Calu3 (cell line): Measurements from ENCODE around the gene GHITM. TPM values are rescaled to one million over a fixed set of nuclear protein-coding genes. Genes with fewer than 3 reads are reported as not detected.

ENCODE experiments used
- BruUV-seq: library from RNA; stranded (reverse); fragments of 400-500 nt; replicated peaks from 2 replicates; lab custom pipeline; 2021; lab: Mats Ljungman, UMichigan
- CTCF ChIA-PET: fragments of 300-600 bp; sonication (Branson Sonifier 250); formaldehyde crosslinking; loops from one replicate; lab custom pipeline; 2022; ENCODE audit warnings: antibody characterized with exemption; lab: Charles Lee
- DNase-seq: peaks from one replicate; pipeline ENCODE4 v3.0.0; 2022
- H3K27ac Mint-ChIP-seq: one replicate; pipeline ENCODE4 v1.8.0; 2022; ENCODE audit warnings: mixed read lengths; ENCODE audit not compliant: unreplicated experiment
- H3K27me3 Mint-ChIP-seq: one replicate; pipeline ENCODE4 v1.8.0; 2022; ENCODE audit warnings: mixed read lengths; ENCODE audit not compliant: unreplicated experiment
- H3K36me3 Mint-ChIP-seq: one replicate; pipeline ENCODE4 v1.8.0; 2022; ENCODE audit warnings: mild to moderate bottlenecking, moderate library complexity, mixed read lengths; ENCODE audit not compliant: insufficient read depth, unreplicated experiment
- H3K4me1 Mint-ChIP-seq: one replicate; pipeline ENCODE4 v1.8.0; 2022; ENCODE audit warnings: mild to moderate bottlenecking, low read depth, mixed read lengths; ENCODE audit not compliant: unreplicated experiment
- H3K4me3 Mint-ChIP-seq: one replicate; pipeline ENCODE4 v1.8.0; 2022; ENCODE audit warnings: mild to moderate bottlenecking, low read depth, moderate library complexity, mixed read lengths; ENCODE audit not compliant: unreplicated experiment
- H3K9me3 Mint-ChIP-seq: one replicate; pipeline ENCODE4 v1.8.0; 2022; ENCODE audit warnings: low read depth, mixed read lengths; ENCODE audit not compliant: unreplicated experiment
- CTCF ChIP-seq: fragments of 200-600 bp; IDR thresholded peaks from one replicate; pipeline ENCODE4 v1.8.0; 2022; ENCODE audit warnings: antibody characterized with exemption; ENCODE audit not compliant: unreplicated experiment
- intact Hi-C: fragments of 100-400 bp; cut with micrococcal nuclease; formaldehyde crosslinking; loops from one replicate; pipeline ENCODE4 v1.10.0; 2022; ENCODE audit not compliant: unreplicated experiment
- total RNA-seq: library from RNA; stranded (reverse); gene quantifications from 2 replicates; pipeline ENCODE4 v1.2.3, GENCODE V29; 2022

Gene GHITM
- total RNA-seq, 1 experiment from 2014 or later, result 107 TPM

DNA sequence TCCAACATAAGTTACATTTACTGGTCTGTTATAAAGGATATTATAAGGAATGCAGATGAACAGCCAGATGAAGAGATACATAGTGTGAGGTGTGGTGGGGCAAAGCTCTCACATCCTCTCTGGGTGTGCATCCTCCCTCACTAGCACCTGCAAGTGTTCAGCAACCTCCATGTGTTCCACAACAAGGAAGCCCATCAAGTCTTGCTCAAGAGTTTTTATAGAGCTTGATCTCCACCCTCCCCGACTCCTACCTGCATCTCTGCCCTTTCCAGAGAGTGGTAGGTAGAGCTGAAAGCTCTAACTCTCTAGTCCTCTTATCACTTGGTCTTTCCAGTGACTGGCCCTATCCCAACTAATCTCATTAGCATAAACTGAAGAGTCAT is 12.5 kb upstream of the GHITM start:
- TF ChIP-seq CTCF, result no peak
- BruUV-seq, result no TSS peak
- no peaks in the 10 kb centered on the region for H3K4me1 Mint-ChIP-seq
- peaks cover 23% of the 10 kb centered on the region for H3K27me3 Mint-ChIP-seq
- peaks cover 6% of the 10 kb centered on the region for H3K9me3 Mint-ChIP-seq
- H3K36me3 Mint-ChIP-seq, result no peaks in the 10 kb centered on the region
- CTCF ChIA-PET, result interaction anchor here (0.6 kb wide), 1 partner anchor 100 kb away, joined by 3 read pairs; no protein-coding TSS in a partner anchor
- intact Hi-C loops, result no loop called here
- H3K4me3 Mint-ChIP-seq, result no peak overlapping the region
- no peak for DNase-seq
- H3K27ac Mint-ChIP-seq, result no peak overlapping the region

GRCh38 chr10:84135836-84136235 is 3.5 kb upstream of the GHITM start:
- Mint-ChIP-seq H3K4me1 (no peaks in the 10 kb centered on the region), H3K4me3 (no peak overlapping the region), H3K27me3 (peaks cover 11% of the 10 kb centered on the region), H3K9me3 (no peaks in the 10 kb centered on the region), H3K36me3 (peaks cover 23% of the 10 kb centered on the region), H3K27ac (no peak overlapping the region)
- CTCF ChIA-PET, result no interaction called here
- DNase-seq, result no peak
- TF ChIP-seq CTCF, result no peak
- no TSS peak for BruUV-seq
- intact Hi-C loops, result no loop called here

- intact Hi-C loops, result no loop called here
- CTCF ChIA-PET, result no interaction called here
- no peak for TF ChIP-seq CTCF
- peaks cover 7% of the 10 kb centered on the region for H3K4me1 Mint-ChIP-seq
- no peaks in the 10 kb centered on the region for H3K9me3 Mint-ChIP-seq
- H3K4me3 Mint-ChIP-seq, result no peak overlapping the region
- DNase-seq, result no peak
- H3K27ac Mint-ChIP-seq, result no peak overlapping the region
- no TSS peak for BruUV-seq
- no peaks in the 10 kb centered on the region for H3K27me3 Mint-ChIP-seq
- peaks cover 23% of the 10 kb centered on the region for H3K36me3 Mint-ChIP-seq
Observed at GRCh38 chr10:84137811-84138210, 1.5 kb upstream of the GHITM start.

DNA sequence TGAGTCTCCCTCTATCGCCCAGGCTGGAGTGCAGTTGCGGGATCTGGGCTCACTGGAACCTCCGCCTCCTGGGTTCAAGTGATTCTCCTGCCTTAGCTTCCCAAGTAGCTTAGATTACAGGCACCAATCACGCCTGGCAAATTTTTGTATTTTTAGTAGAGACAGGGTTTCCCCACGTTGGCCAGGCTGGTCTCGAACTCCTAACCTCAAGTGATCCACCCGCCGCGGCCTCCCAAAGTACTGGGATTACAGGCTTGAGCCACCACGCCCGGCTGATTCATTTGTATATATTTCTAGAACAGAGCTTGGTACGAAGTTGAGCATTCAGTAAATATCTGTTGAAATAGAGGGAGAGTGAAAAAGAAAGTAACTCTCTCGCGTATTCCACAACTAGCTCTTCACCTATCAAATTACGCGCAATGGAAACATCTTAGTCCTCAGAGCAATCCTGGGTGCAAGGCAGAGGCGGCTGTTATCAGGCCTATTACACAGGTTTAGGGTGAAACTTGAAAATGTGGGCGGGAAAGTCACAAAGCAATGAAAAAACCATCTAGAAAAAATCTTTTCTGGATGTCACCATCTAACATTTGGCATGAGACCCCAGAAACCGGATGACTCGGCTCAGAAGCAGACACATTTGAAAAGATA is 707 bp upstream of the GHITM start:
- peak; percentile 12 for DNase-seq
- Mint-ChIP-seq H3K9me3 (no peaks in the 10 kb centered on the region), H3K4me1 (peaks cover 7% of the 10 kb centered on the region), H3K4me3 (peak overlapping the region; percentile 71), H3K36me3 (peaks cover 27% of the 10 kb centered on the region), H3K27ac (peak overlapping the region; percentile 83), H3K27me3 (no peaks in the 10 kb centered on the region)
- CTCF ChIA-PET, result interaction anchor here (2.1 kb wide), 1 partner anchor 9 kb away, joined by 7 read pairs; no protein-coding TSS in a partner anchor
- TSS peak; percentile 59 for BruUV-seq
- intact Hi-C loops, result no loop called here
- no peak for TF ChIP-seq CTCF
